ENCODE measurements around the gene PPP2R5A. TPM values are rescaled to one million over a fixed set of nuclear protein-coding genes. Genes with fewer than 3 reads are reported as not detected.
A peak's percentile ranks its signal among the peaks of the same experiment; 100 is the strongest.

The PPP2R5A gene
- total RNA-seq, 1 donor from 2014 or later: 88.4 TPM

DNA sequence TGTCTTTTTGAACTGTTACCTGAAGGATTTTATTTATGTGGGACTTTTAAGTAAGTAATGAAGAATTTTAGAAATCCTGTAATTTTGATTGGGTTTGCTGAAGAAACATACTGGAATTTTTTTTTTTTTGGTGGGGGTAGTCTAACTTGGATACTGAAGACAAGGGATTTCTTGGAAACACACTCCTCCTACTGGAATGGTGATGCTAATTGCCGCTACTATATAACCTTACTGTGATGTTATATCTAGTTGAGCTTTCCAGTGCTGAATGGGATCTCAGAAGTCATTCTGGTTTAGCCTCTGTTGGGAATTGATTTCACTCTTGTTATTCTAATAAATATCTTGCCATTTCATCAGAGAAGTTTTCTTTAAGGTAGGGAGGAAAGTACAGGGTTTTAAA, 8.4 kb downstream of the PPP2R5A start:
- no peaks in the 10 kb centered on the region for H3K27me3 ChIP-seq
- ATAC-seq (peak; percentile 46), DNase-seq (no peak)
- peaks cover 61% of the 10 kb centered on the region for H3K4me1 ChIP-seq
- H3K4me3 ChIP-seq: peak overlapping the region; percentile 4
- no peaks in the 10 kb centered on the region for H3K36me3 ChIP-seq
- intact Hi-C loops (cut with DNase I): loop anchor here (10.0 kb wide), 1 partner anchor 219 kb away; no protein-coding TSS in a partner anchor
- no peak overlapping the region for H3K27ac ChIP-seq
- no peaks in the 10 kb centered on the region for H3K9me3 ChIP-seq
- TF ChIP-seq, protein P1, sequence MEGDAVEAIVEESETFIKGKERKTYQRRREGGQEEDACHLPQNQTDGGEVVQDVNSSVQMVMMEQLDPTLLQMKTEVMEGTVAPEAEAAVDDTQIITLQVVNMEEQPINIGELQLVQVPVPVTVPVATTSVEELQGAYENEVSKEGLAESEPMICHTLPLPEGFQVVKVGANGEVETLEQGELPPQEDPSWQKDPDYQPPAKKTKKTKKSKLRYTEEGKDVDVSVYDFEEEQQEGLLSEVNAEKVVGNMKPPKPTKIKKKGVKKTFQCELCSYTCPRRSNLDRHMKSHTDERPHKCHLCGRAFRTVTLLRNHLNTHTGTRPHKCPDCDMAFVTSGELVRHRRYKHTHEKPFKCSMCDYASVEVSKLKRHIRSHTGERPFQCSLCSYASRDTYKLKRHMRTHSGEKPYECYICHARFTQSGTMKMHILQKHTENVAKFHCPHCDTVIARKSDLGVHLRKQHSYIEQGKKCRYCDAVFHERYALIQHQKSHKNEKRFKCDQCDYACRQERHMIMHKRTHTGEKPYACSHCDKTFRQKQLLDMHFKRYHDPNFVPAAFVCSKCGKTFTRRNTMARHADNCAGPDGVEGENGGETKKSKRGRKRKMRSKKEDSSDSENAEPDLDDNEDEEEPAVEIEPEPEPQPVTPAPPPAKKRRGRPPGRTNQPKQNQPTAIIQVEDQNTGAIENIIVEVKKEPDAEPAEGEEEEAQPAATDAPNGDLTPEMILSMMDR (IDR thresholded peaks at IDR 0.05): peak; percentile 26

DNA sequence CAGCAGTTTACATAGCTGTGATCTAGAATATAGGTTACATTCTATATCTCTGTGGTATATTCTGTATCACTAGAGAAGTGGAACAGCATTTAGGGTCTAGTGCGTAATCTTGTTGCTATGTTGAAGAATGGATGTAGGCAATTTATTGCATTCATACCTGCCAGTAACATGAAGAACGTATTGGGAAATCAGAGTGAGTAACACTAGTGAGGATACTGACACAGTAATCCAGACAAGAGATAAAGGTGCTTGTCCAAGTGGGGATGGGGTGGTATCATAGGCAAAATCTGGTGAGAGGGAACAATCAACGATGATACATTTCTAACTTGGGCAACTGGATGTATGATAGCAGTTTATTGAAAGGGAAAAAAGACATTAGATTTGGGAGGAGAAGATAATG, 9.8 kb downstream of the PPP2R5A start:
- no peak overlapping the region for H3K27ac ChIP-seq
- no peak for ATAC-seq
- no peak for DNase-seq
- peaks cover 54% of the 10 kb centered on the region for H3K4me1 ChIP-seq
- H3K9me3 ChIP-seq: no peaks in the 10 kb centered on the region
- intact Hi-C loops (cut with DNase I): loop anchor here (10.0 kb wide), 1 partner anchor 220 kb away; no protein-coding TSS in a partner anchor
- H3K4me3 ChIP-seq: no peak overlapping the region
- TF ChIP-seq, protein P1 (IDR thresholded peaks at IDR 0.05): no peak
- H3K36me3 ChIP-seq: no peaks in the 10 kb centered on the region
- no peaks in the 10 kb centered on the region for H3K27me3 ChIP-seq

DNA sequence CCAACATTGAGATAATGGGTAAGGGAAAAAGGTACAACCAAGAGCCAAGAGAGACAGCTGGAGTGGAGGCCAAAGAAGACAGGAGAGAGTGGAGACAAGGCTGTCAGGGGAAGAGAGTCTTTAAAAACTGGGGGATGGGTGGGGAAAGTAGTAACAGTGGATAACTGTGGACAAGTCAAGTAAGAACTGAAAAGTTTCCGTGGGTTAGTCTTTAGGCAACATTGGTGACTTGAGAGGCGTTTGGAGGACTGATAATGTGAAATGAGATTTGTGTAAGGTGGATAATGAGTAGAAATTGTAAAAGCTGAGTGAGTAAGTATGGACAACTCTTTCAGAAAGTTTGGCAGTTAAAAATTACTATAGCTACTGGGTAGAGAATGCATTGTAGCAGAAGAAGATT, 10.4 kb downstream of the PPP2R5A start:
- intact Hi-C loops (cut with DNase I): loop anchor here (10.0 kb wide), 1 partner anchor 221 kb away; no protein-coding TSS in a partner anchor
- no peaks in the 10 kb centered on the region for H3K36me3 ChIP-seq
- H3K27me3 ChIP-seq: no peaks in the 10 kb centered on the region
- no peak overlapping the region for H3K4me3 ChIP-seq
- TF ChIP-seq, protein P1 (IDR thresholded peaks at IDR 0.05): no peak
- ATAC-seq: no peak
- no peaks in the 10 kb centered on the region for H3K9me3 ChIP-seq
- peaks cover 48% of the 10 kb centered on the region for H3K4me1 ChIP-seq
- no peak for DNase-seq
- no peak overlapping the region for H3K27ac ChIP-seq

DNA sequence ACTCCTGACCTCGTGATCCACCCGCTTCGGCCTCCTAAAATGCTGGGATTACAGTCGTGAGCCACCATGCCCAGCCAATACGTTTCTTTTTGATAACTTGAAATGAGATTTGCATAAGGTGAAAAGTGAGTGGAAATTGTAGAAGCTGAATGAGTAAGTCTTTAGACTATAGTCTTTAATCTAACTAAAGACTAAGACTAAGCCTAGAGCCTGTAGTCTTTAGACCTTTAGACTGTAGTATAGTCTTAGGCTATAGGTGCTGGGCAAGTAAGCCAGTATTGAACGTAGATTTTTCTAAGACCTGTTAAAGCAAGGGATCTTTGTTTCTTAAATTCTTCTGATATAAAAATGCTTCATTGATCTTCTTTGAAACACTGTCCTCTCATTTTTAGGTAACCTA, 12.1 kb downstream of the PPP2R5A start:
- ATAC-seq: no peak
- Histone ChIP-seq H3K27ac (no peak overlapping the region), H3K4me3 (no peak overlapping the region), H3K36me3 (no peaks in the 10 kb centered on the region), H3K27me3 (no peaks in the 10 kb centered on the region), H3K4me1 (peaks cover 39% of the 10 kb centered on the region), H3K9me3 (no peaks in the 10 kb centered on the region)
- DNase-seq: no peak
- intact Hi-C loops (cut with DNase I): loop anchor here (10.0 kb wide), 1 partner anchor 223 kb away; no protein-coding TSS in a partner anchor
- TF ChIP-seq, protein P1 (IDR thresholded peaks at IDR 0.05): no peak

DNA sequence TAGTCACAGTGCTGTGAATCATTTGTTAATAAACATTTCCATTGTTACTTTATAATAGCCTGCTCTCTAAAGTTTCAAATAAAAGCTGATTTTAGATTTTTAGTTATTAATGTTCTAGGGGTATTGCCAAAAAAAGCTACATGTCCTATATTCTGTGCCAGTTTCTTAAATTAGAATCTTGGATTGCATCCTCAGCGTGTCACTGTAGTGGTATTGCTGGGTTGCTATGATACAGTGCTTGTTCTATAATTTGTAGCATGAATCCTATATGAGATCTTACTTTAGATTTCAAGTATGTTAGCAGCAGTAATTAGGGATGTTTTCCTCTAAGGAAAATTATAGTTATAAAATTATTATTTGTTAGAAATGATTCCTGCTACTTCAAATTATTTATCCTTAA, 16.4 kb downstream of the PPP2R5A start:
- no peak for ATAC-seq
- TF ChIP-seq, protein P1 (IDR thresholded peaks at IDR 0.05): no peak
- Histone ChIP-seq H3K9me3 (no peaks in the 10 kb centered on the region), H3K4me1 (peaks cover 8% of the 10 kb centered on the region), H3K4me3 (no peak overlapping the region), H3K36me3 (no peaks in the 10 kb centered on the region), H3K27me3 (no peaks in the 10 kb centered on the region), H3K27ac (no peak overlapping the region)
- intact Hi-C loops (cut with DNase I): no loop called here
- no peak for DNase-seq
